Endothelial cell of umbilical vein (primary cell): ENCODE measurements around the gene RYR1. TPM values are rescaled to one million over a fixed set of nuclear protein-coding genes. Genes with fewer than 3 reads are reported as not detected.

Experiments
- BruUV-seq: library from RNA; stranded (reverse); fragments of 400-500 nt; replicated peaks from 2 replicates; lab custom pipeline; 2021; lab: Mats Ljungman, UMichigan
- CTCF ChIA-PET: fragments of 300-600, 350-600 bp; sonication (Branson Sonifier 250); formaldehyde crosslinking; loops from one replicate; lab custom pipeline; 2021; ENCODE audit warnings: antibody characterized with exemption, inconsistent platforms; lab: Charles Lee
- POLR2A ChIA-PET: fragments of 300-600, 350-600 bp; sonication (Branson Sonifier 250); formaldehyde crosslinking; loops from one replicate; lab custom pipeline; 2021; ENCODE audit warnings: antibody characterized with exemption, inconsistent platforms; lab: Charles Lee
- DNase-seq: peaks from one replicate; pipeline ENCODE4 v3.0.0-alpha.2; 2011; ENCODE audit warnings: low read depth, low spot score
- FAIRE-seq: peaks from 2 replicates; lab custom pipeline; 2011; peaks lifted over from hg19 to GRCh38; lab: Jason Lieb, UNC
- H2AFZ ChIP-seq: 2 replicates; pipeline ENCODE4 v1.6.0; 2012; ENCODE audit warnings: low read depth, low read length, control low read depth, inconsistent platforms
- H3K27ac ChIP-seq: 2 replicates; pipeline ENCODE4 v1.5.1; 2011; ENCODE audit warnings: low read depth, mild to moderate bottlenecking, control low read depth, low read length, moderate library complexity; ENCODE audit not compliant: insufficient read depth
- H3K27me3 ChIP-seq, 2 experiments: 2 replicates each; pipeline versions ENCODE4 v1.6.0 to v1.6.1; 2011; ENCODE audit warnings: low read length in 2 of 2, mixed read lengths in 1 of 2; ENCODE audit not compliant: control insufficient read depth in 2 of 2, insufficient read depth in 2 of 2
- H3K36me3 ChIP-seq, 2 experiments: 2 replicates in 1 of 2; 3 replicates in 1 of 2; pipeline ENCODE4 v1.5.1; 2011; ENCODE audit warnings: low read length in 2 of 2, mild to moderate bottlenecking in 1 of 2, moderate library complexity in 1 of 2; ENCODE audit not compliant: control insufficient read depth in 2 of 2, insufficient read depth in 2 of 2; ENCODE audit errors: extremely low read depth in 1 of 2
- H3K4me1 ChIP-seq: 3 replicates; pipeline ENCODE4 v1.5.1; 2011; ENCODE audit warnings: mild to moderate bottlenecking, low read length; ENCODE audit not compliant: control insufficient read depth, insufficient read depth; ENCODE audit errors: extremely low read depth
- H3K4me2 ChIP-seq: 2 replicates; pipeline ENCODE4 v1.6.1; 2011; ENCODE audit warnings: low read length, control low read depth, mixed read lengths; ENCODE audit not compliant: insufficient read depth
- H3K4me3 ChIP-seq, 3 experiments: fragments of 200-600 bp in 1 of 3; sonication (generic), shearing (Covaris generic) in 1 of 3; replicated peaks in 1 of 3; 2 replicates each; pipeline ENCODE4 v1.5.1; 2011 to 2016; ENCODE audit warnings: control low read depth in 3 of 3, low read length in 3 of 3, mild to moderate bottlenecking in 2 of 3, inconsistent platforms in 1 of 3, low read depth in 1 of 3, moderate library complexity in 1 of 3; ENCODE audit not compliant: insufficient read depth in 1 of 3
- H3K79me2 ChIP-seq: 2 replicates; pipeline ENCODE4 v1.6.0; 2012; ENCODE audit warnings: low read length, inconsistent platforms; ENCODE audit not compliant: control insufficient read depth, insufficient read depth
- H3K9ac ChIP-seq: replicated peaks from 2 replicates; pipeline ENCODE3; 2011; ENCODE audit warnings: low read length, control low read depth; ENCODE audit not compliant: insufficient read depth; ENCODE audit errors: extremely low read depth
- H3K9me1 ChIP-seq: replicated peaks from 3 replicates; pipeline ENCODE4 v1.6.0; 2011; ENCODE audit warnings: mild to moderate bottlenecking, low read length; ENCODE audit not compliant: control insufficient read depth, insufficient read depth; ENCODE audit errors: extremely low read depth
- H3K9me3 ChIP-seq: replicated peaks from 2 replicates; pipeline ENCODE4 v1.5.1; 2012; ENCODE audit warnings: low read length, inconsistent platforms; ENCODE audit not compliant: control insufficient read depth, insufficient read depth
- H4K20me1 ChIP-seq: replicated peaks from 2 replicates; pipeline ENCODE3; 2011; ENCODE audit warnings: mild to moderate bottlenecking, low read length; ENCODE audit not compliant: control insufficient read depth, insufficient read depth; ENCODE audit errors: extremely low read depth
- CTCF ChIP-seq, 2 donors: IDR thresholded peaks; 1 replicate in 1 of 2; 2 replicates in 1 of 2; pipeline ENCODE4 v1.5.1; 2011; ENCODE audit warnings: low read length in 2 of 2, mild to moderate bottlenecking in 2 of 2, moderate library complexity in 2 of 2, control low read depth in 1 of 2, inconsistent platforms in 1 of 2, low read depth in 1 of 2; ENCODE audit not compliant: insufficient read depth in 1 of 2; ENCODE audit errors: extremely low read depth in 1 of 2
- EZH2 ChIP-seq: IDR thresholded peaks from 2 replicates; pipeline ENCODE4 v1.6.1; 2012; ENCODE audit warnings: borderline replicate concordance, low read depth, mild to moderate bottlenecking, moderate library complexity, low read length, inconsistent platforms; ENCODE audit not compliant: severe bottlenecking
- FOS ChIP-seq: IDR thresholded peaks from 2 replicates; pipeline ENCODE4 v1.6.1; 2011; ENCODE audit warnings: mild to moderate bottlenecking, low read length, moderate library complexity, borderline replicate concordance; ENCODE audit not compliant: insufficient read depth
- GATA2 ChIP-seq: IDR thresholded peaks from 2 replicates; pipeline ENCODE4 v1.7.0; 2011; ENCODE audit warnings: low read depth, mild to moderate bottlenecking, moderate library complexity, mixed read lengths, low read length; ENCODE audit not compliant: insufficient read length, insufficient read depth
- JUN ChIP-seq: IDR thresholded peaks from 2 replicates; pipeline ENCODE4 v1.6.1; 2011; ENCODE audit warnings: borderline replicate concordance, low read depth; ENCODE audit not compliant: insufficient read length, insufficient read depth
- MAX ChIP-seq: IDR thresholded peaks from 2 replicates; pipeline ENCODE4 v1.6.1; 2011; ENCODE audit not compliant: insufficient read depth, insufficient read length
- MYC ChIP-seq: IDR thresholded peaks from one replicate; pipeline ENCODE4 v1.6.1; 2011; ENCODE audit warnings: mild to moderate bottlenecking, low read depth, low read length
- POLR2A ChIP-seq: IDR thresholded peaks from 2 replicates; pipeline ENCODE4 v1.6.1; 2012; ENCODE audit warnings: low read depth, mild to moderate bottlenecking, control low read depth, low read length
- POLR2AphosphoS5 ChIP-seq: IDR thresholded peaks from 2 replicates; pipeline ENCODE4 v1.6.1; 2012; ENCODE audit warnings: low read depth, mild to moderate bottlenecking, control low read depth, low read length, moderate library complexity; ENCODE audit not compliant: insufficient read depth
- dilution Hi-C: fragments of 300-500 bp; cut with MboI; formaldehyde crosslinking; loops from one replicate; pipeline ENCODE4 v1.15.0; 2019; ENCODE audit warnings: low sequenced_read_pairs; ENCODE audit not compliant: extremely low pct_ligation_motif_present
- intact Hi-C: fragments of 100-400 bp; cut with micrococcal nuclease; formaldehyde crosslinking; loops from one replicate; pipeline ENCODE4 v1.10.0; 2022
- polyA plus RNA-seq, 4 experiments: library from polyadenylated mRNA; depleted of rRNA in 3 of 4; stranded (reverse) in 3 of 4; unstranded in 1 of 4; fragments of >200 nt; gene quantifications; 2 replicates each; pipeline versions ENCODE4 v1.2.1 to v1.2.3, GENCODE V29; 2011 to 2012; ENCODE audit warnings: missing spikeins in 1 of 4
- total RNA-seq: library from RNA; stranded (reverse); gene quantifications from 2 replicates; pipeline ENCODE4 v1.2.3, GENCODE V29; 2021

Gene RYR1
- total and polyA plus RNA-seq, 2 donors (not counting 3 experiments of a cell fraction or from before 2014, with no cell fraction given), result under 0.01 to 0.02 TPM

GRCh38 chr19:38429055-38429810, 4.3 kb upstream of the RYR1 start:
- H3K9ac ChIP-seq, result no peak overlapping the region
- no peak overlapping the region for H3K27ac ChIP-seq
- no peaks in the 10 kb centered on the region for H3K79me2 ChIP-seq
- dilution Hi-C loops, result no loop called here
- H4K20me1 ChIP-seq, result no peaks in the 10 kb centered on the region
- no peaks in the 10 kb centered on the region for H3K9me1 ChIP-seq
- H3K4me3 ChIP-seq, result no peak overlapping the region
- BruUV-seq, result no TSS peak
- intact Hi-C loops, result no loop called here
- CTCF ChIA-PET, result interaction anchor here (0.8 to 1.0 kb wide), 2 partner anchors 26 to 72 kb away, joined by 3 read pairs; partner anchors contain the start of gene FAM98C
- FAIRE-seq, result no peak
- POLR2A ChIA-PET, result no interaction called here
- no peak overlapping the region for H3K4me2 ChIP-seq
- no peaks in the 10 kb centered on the region for H3K4me1 ChIP-seq
- no peak for TF ChIP-seq MYC
- no peak for TF ChIP-seq JUN
- no peak for TF ChIP-seq CTCF (IDR thresholded peaks at IDR 0.05; ENCODE audit: extremely low read depth in 1 of 2, insufficient read depth in 1 of 2, low read depth in 1 of 2, low read length in 2 of 2)
- TF ChIP-seq FOS, result no peak
- TF ChIP-seq EZH2, result no peak
- TF ChIP-seq POLR2AphosphoS5, result no peak
- TF ChIP-seq GATA2, result no peak
- no peak for TF ChIP-seq MAX
- no peak for TF ChIP-seq POLR2A
- H3K36me3 ChIP-seq, result no peaks in the 10 kb centered on the region
- no peaks in the 10 kb centered on the region for H3K9me3 ChIP-seq
- H2AFZ ChIP-seq, result no peak overlapping the region
- H3K27me3 ChIP-seq, result peaks cover 4% of the 10 kb centered on the region in 2 experiments
- DNase-seq, result no peak
